GM18520 (cell line): ENCODE data around the gene CTNNA2.

Experiments
- ATAC-seq: cut with Tn5 transposase; IDR thresholded peaks from one replicate; pipeline ENCODE4 v1.9.1; 2021; ENCODE audit not compliant: unreplicated experiment

CTNNA2 gene

GRCh38 chr2:80437959-80438358 is 925.1 kb downstream of the CTNNA2 start:
- ATAC-seq = no peak

- no peak for ATAC-seq
Observed at GRCh38 chr2:80438686-80439085, 925.8 kb downstream of the CTNNA2 start.

GRCh38 chr2:80454628-80455027 is 941.8 kb downstream of the CTNNA2 start:
- ATAC-seq = no peak

GRCh38 chr2:80459028-80459427 is 946.2 kb downstream of the CTNNA2 start:
- no peak for ATAC-seq

- ATAC-seq = no peak
Observed at GRCh38 chr2:80461505-80462197, 948.8 kb downstream of the CTNNA2 start.

GRCh38 chr2:80462654-80463053 is 949.8 kb downstream of the CTNNA2 start:
- no peak for ATAC-seq

GRCh38 chr2:80464275-80464674 is 951.4 kb downstream of the CTNNA2 start:
- ATAC-seq = no peak

- ATAC-seq = no peak
Observed at GRCh38 chr2:80467262-80467811, 954.5 kb downstream of the CTNNA2 start.

- no peak for ATAC-seq
Observed at GRCh38 chr2:80469428-80469827, 956.6 kb downstream of the CTNNA2 start.

GRCh38 chr2:80473069-80473468 is 960.2 kb downstream of the CTNNA2 start:
- ATAC-seq = no peak

- ATAC-seq = no peak
Observed at GRCh38 chr2:80473796-80474195, 960.9 kb downstream of the CTNNA2 start.

- ATAC-seq = no peak
Observed at GRCh38 chr2:80475970-80476369, 963.1 kb downstream of the CTNNA2 start.

GRCh38 chr2:80476535-80477117 is 963.8 kb downstream of the CTNNA2 start:
- ATAC-seq = no peak

- no peak for ATAC-seq
Observed at GRCh38 chr2:80482276-80482675, 969.4 kb downstream of the CTNNA2 start.

GRCh38 chr2:80489717-80490116 is 976.9 kb downstream of the CTNNA2 start:
- ATAC-seq = no peak

GRCh38 chr2:80490964-80491363 is 978.1 kb downstream of the CTNNA2 start:
- ATAC-seq = no peak

GRCh38 chr2:80496346-80496745 is 983.5 kb downstream of the CTNNA2 start:
- ATAC-seq = no peak

GRCh38 chr2:80496775-80497174 is 983.9 kb downstream of the CTNNA2 start:
- ATAC-seq = no peak

GRCh38 chr2:80499095-80499494 is 986.2 kb downstream of the CTNNA2 start:
- no peak for ATAC-seq

- ATAC-seq = no peak
Observed at GRCh38 chr2:80501874-80502624, 989.2 kb downstream of the CTNNA2 start.

- ATAC-seq = no peak
Observed at GRCh38 chr2:80506563-80506962, 993.7 kb downstream of the CTNNA2 start.

GRCh38 chr2:80510716-80511115 is 997.9 kb downstream of the CTNNA2 start:
- ATAC-seq = no peak
